HepG2 (cell line): ENCODE measurements around the gene CD209. TPM values are rescaled to one million over a fixed set of nuclear protein-coding genes. Genes with fewer than 3 reads are reported as not detected.

Experiments
- MED1 ChIP-seq: sonication (generic); formaldehyde crosslinking; IDR thresholded peaks from 2 replicates; pipeline ENCODE4 v1.4.0; 2020; ENCODE audit warnings: missing genetic modification reagents
- PRMT3 ChIP-seq: sonication (generic); formaldehyde crosslinking; IDR thresholded peaks from 2 replicates; pipeline ENCODE4 v1.8.1; 2022; ENCODE audit warnings: low read depth, mild to moderate bottlenecking, moderate library complexity, missing genetic modification reagents, borderline replicate concordance
- RFX3 ChIP-seq: IDR thresholded peaks from 2 replicates; pipeline ENCODE4 v1.6.1; 2016; ENCODE audit warnings: missing biosample characterization, missing genetic modification reagents
- SRSF4 ChIP-seq: fragments of 200-400 bp; formaldehyde crosslinking; IDR thresholded peaks from one replicate; pipeline ENCODE4 v1.6.1; 2018; ENCODE audit warnings: mild to moderate bottlenecking, low read depth, low read length, moderate library complexity; ENCODE audit not compliant: poor library complexity, severe bottlenecking
- THYN1 ChIP-seq: sonication (generic); formaldehyde crosslinking; IDR thresholded peaks from 2 replicates; pipeline ENCODE4 v1.8.1; 2023; ENCODE audit warnings: low read depth, mild to moderate bottlenecking, moderate library complexity, missing genetic modification reagents, borderline replicate concordance
- ZHX2 ChIP-seq, 2 experiments: sonication (generic) in 1 of 2; formaldehyde crosslinking in 1 of 2; IDR thresholded peaks; 2 replicates each; pipeline versions ENCODE4 v1.6.1 to v1.9.0; 2014 to 2022; ENCODE audit warnings: antibody characterized with exemption in 1 of 2, borderline replicate concordance in 1 of 2, inconsistent platforms in 1 of 2, low read depth in 1 of 2, missing genetic modification reagents in 1 of 2
- ZNF260 ChIP-seq: sonication (generic); formaldehyde crosslinking; IDR thresholded peaks from 2 replicates; pipeline ENCODE4 v1.4.0; 2020; ENCODE audit warnings: missing genetic modification reagents, low read depth, mild to moderate bottlenecking, borderline replicate concordance
- ZNF607 ChIP-seq: sonication (generic); formaldehyde crosslinking; IDR thresholded peaks from 2 replicates; pipeline ENCODE4 v1.5.1; 2020; ENCODE audit warnings: missing genetic modification reagents, mild to moderate bottlenecking, borderline replicate concordance
- ZNF713 ChIP-seq: sonication (generic); formaldehyde crosslinking; IDR thresholded peaks from 2 replicates; pipeline ENCODE4 v1.4.0; 2020; ENCODE audit warnings: mild to moderate bottlenecking, missing genetic modification reagents
- ZNF839 ChIP-seq: sonication (generic); formaldehyde crosslinking; IDR thresholded peaks from 2 replicates; pipeline ENCODE4 v1.4.0; 2020; ENCODE audit warnings: missing genetic modification reagents, mild to moderate bottlenecking, borderline replicate concordance
- polyA plus RNA-seq, 8 experiments: library from polyadenylated mRNA; depleted of rRNA in 3 of 8; stranded (reverse) in 7 of 8; unstranded in 1 of 8; fragments of >200 nt; fragmentation: Illumina TruSeq in 4 of 8; extraction: Trizol in 4 of 8; gene quantifications; 2 replicates each; pipeline versions ENCODE4 v1.2.1 to v1.2.3, GENCODE V29; 2011 to 2016; ENCODE audit warnings: low read depth in 4 of 8, missing spikeins in 1 of 8, mixed read lengths in 1 of 8; ENCODE audit not compliant: insufficient read depth in 1 of 8
- total RNA-seq, 5 experiments: library from RNA; depleted of rRNA; stranded (reverse); fragments of >200 nt; fragmentation: Illumina TruSeq; extraction: Trizol; gene quantifications; 2 replicates each; pipeline ENCODE4 v1.2.3, GENCODE V29; 2016; ENCODE audit warnings: low read depth in 1 of 5

The CD209 gene
- total and polyA plus RNA-seq, 2 of the 13 experiments (the other 11 are each of a cell fraction or from before 2014, with no cell fraction given), result not detected

GRCh38 chr19:7769171-7769570 is 21.8 kb upstream of the CD209 start (continued):
- TF ChIP-seq PRMT3 (CRISPR knock-in tag) (no peak), ZNF713 (CRISPR knock-in tag) (no peak), ZNF839 (CRISPR knock-in tag) (no peak), ZNF607 (no peak), RFX3 (CRISPR knock-in tag) (no peak), ZHX2 (IDR thresholded peaks at IDR 0.05; ENCODE audit: low read depth) (no peak), ZHX2 (CRISPR knock-in tag; IDR thresholded peaks at IDR 0.05; ENCODE audit: borderline replicate concordance) (no peak), THYN1 (CRISPR knock-in tag) (no peak), SRSF4 (no peak), ZNF260 (no peak), MED1 (no peak)
